Parathyroid adenoma (tissue), 2 donors: ENCODE data around the gene TCF7L2.

Experiments
- H2AFZ ChIP-seq: fragments of 300-600 bp; sonication (generic); one replicate; pipeline ENCODE4 v1.7.0; 2017; ENCODE audit warnings: antibody characterized with exemption, mild to moderate bottlenecking
- H3K27ac ChIP-seq: fragments of 300-600 bp; sonication (generic); one replicate; pipeline ENCODE4 v1.7.0; 2017
- H3K27me3 ChIP-seq: fragments of 300-600 bp; sonication (generic); one replicate; pipeline ENCODE4 v1.7.0; 2017; ENCODE audit warnings: low read length; ENCODE audit not compliant: control insufficient read depth, insufficient read depth
- H3K36me3 ChIP-seq: fragments of 300-600 bp; sonication (generic); one replicate; pipeline ENCODE4 v1.7.0; 2017; ENCODE audit warnings: low read length; ENCODE audit not compliant: control insufficient read depth, insufficient read depth
- H3K4me1 ChIP-seq: fragments of 300-600 bp; sonication (generic); one replicate; pipeline ENCODE4 v1.7.0; 2017; ENCODE audit warnings: control low read depth
- H3K4me2 ChIP-seq: fragments of 300-600 bp; sonication (generic); one replicate; pipeline ENCODE4 v1.7.0; 2017; ENCODE audit warnings: low read length
- H3K4me3 ChIP-seq: fragments of 300-600 bp; sonication (generic); one replicate; pipeline ENCODE4 v1.7.0; 2017; ENCODE audit warnings: low read depth, low read length
- H3K79me2 ChIP-seq: fragments of 300-600 bp; sonication (generic); one replicate; pipeline ENCODE4 v1.7.0; 2017; ENCODE audit warnings: control low read depth
- H3K9ac ChIP-seq: fragments of 300-600 bp; sonication (generic); one replicate; pipeline ENCODE4 v1.7.0; 2017; ENCODE audit warnings: mild to moderate bottlenecking
- H3K9me3 ChIP-seq: fragments of 300-600 bp; sonication (generic); one replicate; pipeline ENCODE4 v1.7.0; 2017; ENCODE audit warnings: low read length; ENCODE audit not compliant: control insufficient read depth
- TF ChIP-seq, protein P1 (sequence below): fragments of 300-600 bp; sonication (generic); IDR thresholded peaks from one replicate; pipeline ENCODE4 v1.7.0; 2017; ENCODE audit warnings: antibody characterized with exemption, mild to moderate bottlenecking
- donor health status: primary hyperparathyroidism.

Gene TCF7L2

DNA sequence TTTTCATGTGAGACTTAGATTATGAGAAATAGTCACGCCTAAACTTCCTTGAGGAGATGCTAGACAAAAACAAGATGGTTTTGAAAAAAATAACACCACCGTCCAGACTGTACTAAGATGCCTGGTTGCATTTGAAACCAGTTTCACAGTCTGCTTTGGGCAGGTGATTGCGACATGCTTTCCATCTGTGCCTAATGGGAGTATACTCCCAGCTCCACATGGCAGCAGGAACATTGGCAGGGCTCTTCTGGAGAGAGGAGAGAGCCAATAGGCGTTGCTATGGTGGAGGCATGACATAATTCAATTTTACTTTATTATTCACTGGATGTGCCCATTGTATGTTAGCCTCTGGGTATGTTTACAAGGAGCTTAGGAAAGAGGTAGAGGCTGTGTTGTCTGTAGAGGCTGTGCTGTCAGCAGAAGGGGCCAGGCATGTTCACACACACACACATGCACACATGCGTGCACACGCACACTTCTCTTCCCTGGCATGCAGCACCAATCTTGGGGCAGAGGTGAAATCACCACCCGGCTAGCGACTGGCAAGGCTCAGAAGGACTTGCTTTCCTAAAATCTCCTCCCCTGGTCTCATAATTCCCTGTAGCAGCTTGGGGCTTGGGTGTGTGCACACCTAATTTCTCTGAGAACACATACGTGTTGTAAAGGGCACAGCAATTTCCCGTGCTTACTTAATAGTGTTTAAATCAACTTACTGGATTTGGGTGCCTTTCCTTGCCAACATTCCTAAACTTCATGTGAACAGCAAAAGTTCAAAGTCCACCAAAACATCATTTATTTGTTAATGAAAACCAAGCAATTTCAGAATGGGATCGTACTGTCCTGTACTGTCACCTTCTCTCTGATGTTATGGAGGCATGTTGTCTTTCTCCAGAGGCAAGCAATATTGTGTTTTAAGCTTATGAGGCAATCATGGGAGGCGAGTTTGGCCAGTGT lies 162.1 kb downstream of the TCF7L2 start:
- no peak overlapping the region for H3K4me3 ChIP-seq

DNA sequence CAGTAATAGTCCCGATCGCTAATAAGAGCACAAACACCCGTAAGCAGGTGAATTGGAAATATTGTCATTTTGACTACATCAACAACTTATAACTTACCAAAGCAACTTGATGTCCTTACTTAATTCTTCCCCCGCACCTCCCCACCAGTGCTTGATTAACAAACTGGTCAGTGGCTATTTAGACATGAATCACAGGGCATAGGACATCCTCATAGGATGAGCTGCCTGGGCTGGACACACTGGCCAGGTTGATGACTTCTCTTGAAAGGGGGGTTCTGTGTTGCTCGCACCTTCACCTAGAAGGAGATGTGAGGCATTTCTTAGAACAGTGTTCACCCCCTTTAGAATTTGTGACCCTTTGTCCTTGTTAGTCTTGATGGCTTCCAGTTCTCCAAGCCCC lies 163.2 kb downstream of the TCF7L2 start:
- Histone ChIP-seq H3K36me3 (no peaks in the 10 kb centered on the region), H3K9ac (no peak overlapping the region), H3K27ac (no peak overlapping the region), H3K9me3 (no peaks in the 10 kb centered on the region), H3K27me3 (no peaks in the 10 kb centered on the region), H3K79me2 (peaks cover 15% of the 10 kb centered on the region), H3K4me2 (no peak overlapping the region), H3K4me3 (no peak overlapping the region), H2AFZ (no peak overlapping the region), H3K4me1 (no peaks in the 10 kb centered on the region)
- TF ChIP-seq, protein P1, sequence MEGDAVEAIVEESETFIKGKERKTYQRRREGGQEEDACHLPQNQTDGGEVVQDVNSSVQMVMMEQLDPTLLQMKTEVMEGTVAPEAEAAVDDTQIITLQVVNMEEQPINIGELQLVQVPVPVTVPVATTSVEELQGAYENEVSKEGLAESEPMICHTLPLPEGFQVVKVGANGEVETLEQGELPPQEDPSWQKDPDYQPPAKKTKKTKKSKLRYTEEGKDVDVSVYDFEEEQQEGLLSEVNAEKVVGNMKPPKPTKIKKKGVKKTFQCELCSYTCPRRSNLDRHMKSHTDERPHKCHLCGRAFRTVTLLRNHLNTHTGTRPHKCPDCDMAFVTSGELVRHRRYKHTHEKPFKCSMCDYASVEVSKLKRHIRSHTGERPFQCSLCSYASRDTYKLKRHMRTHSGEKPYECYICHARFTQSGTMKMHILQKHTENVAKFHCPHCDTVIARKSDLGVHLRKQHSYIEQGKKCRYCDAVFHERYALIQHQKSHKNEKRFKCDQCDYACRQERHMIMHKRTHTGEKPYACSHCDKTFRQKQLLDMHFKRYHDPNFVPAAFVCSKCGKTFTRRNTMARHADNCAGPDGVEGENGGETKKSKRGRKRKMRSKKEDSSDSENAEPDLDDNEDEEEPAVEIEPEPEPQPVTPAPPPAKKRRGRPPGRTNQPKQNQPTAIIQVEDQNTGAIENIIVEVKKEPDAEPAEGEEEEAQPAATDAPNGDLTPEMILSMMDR, result no peak

More for the DNA sequence above, 162.1 kb downstream of the TCF7L2 start:
- Histone ChIP-seq H3K4me1 (no peaks in the 10 kb centered on the region), H3K36me3 (no peaks in the 10 kb centered on the region), H3K4me2 (no peak overlapping the region), H3K79me2 (peaks cover 16% of the 10 kb centered on the region), H3K27me3 (no peaks in the 10 kb centered on the region), H2AFZ (no peak overlapping the region), H3K27ac (no peak overlapping the region), H3K9ac (no peak overlapping the region), H3K9me3 (no peaks in the 10 kb centered on the region)
- TF ChIP-seq, protein P1, result no peak

DNA sequence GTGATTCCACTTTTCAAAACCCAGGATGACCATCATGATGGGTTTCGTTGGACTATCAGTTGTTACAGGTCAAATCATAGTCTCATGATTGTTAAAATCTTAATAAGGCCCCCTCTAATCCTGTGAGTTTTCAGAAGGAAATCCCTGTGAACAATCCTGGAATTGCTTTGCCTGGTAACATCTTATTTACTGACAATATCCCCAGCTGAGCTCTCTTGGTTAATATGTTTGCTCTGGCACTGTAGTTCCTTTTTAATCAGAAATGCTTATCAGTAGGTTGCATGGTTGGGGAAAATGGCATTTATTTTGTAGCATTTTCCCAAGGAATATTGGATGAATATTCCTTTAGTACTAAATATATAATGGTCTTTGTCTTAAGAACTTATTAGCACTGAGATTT lies 163.9 kb downstream of the TCF7L2 start:
- TF ChIP-seq, protein P1, result no peak

DNA sequence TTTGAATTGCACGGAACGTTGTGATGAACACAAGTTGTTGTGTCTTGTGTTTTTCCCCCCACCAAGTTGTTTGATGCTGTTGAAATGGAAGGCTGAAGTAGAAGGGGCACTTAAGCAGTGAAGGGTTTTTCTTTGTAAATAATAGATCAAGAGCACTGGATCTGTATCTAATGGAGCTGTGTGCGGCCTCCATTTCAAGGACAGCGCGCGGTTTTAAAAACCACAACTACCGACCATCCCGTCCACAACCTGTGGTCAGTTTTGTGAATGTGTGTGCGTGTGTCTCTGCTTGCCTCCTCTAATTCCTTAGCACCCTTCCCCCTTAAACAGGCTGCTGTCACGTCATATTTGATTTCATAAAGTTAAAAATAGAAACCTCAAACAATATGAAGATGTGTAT lies 165.5 kb downstream of the TCF7L2 start:
- Histone ChIP-seq H3K9me3 (no peaks in the 10 kb centered on the region), H3K4me1 (no peaks in the 10 kb centered on the region), H3K9ac (no peak overlapping the region), H3K27ac (no peak overlapping the region), H3K27me3 (no peaks in the 10 kb centered on the region), H3K4me2 (no peak overlapping the region), H2AFZ (no peak overlapping the region), H3K36me3 (no peaks in the 10 kb centered on the region), H3K4me3 (no peak overlapping the region), H3K79me2 (peaks cover 20% of the 10 kb centered on the region)
- TF ChIP-seq, protein P1, result no peak

More for the DNA sequence above, 163.9 kb downstream of the TCF7L2 start:
- Histone ChIP-seq H2AFZ (no peak overlapping the region), H3K79me2 (peaks cover 12% of the 10 kb centered on the region), H3K9ac (no peak overlapping the region), H3K4me3 (no peak overlapping the region), H3K36me3 (no peaks in the 10 kb centered on the region), H3K9me3 (no peaks in the 10 kb centered on the region), H3K27ac (no peak overlapping the region), H3K27me3 (no peaks in the 10 kb centered on the region), H3K4me1 (no peaks in the 10 kb centered on the region), H3K4me2 (no peak overlapping the region)

DNA sequence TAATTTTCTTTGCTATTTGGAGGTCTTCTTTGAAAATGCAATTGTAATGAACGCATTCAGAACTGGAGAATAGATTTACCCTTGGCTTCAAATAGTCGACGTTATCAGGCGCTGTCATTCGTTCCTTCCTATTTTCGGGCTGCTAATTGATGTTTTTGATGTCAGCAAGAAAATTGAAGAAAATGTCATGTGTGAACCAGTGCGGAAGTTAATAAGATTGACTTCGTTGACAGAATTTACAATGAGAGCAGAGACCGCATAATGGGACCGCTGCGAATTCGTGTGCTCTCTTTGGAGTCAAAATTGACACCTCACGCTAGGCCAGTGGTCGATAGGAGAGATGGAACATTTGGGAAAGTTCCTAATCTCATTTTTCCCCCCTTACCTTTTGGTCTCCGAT lies 168.8 kb downstream of the TCF7L2 start:
- Histone ChIP-seq H3K9me3 (no peaks in the 10 kb centered on the region), H3K36me3 (no peaks in the 10 kb centered on the region), H3K27me3 (no peaks in the 10 kb centered on the region), H3K4me3 (no peak overlapping the region), H3K4me2 (no peak overlapping the region), H2AFZ (no peak overlapping the region), H3K27ac (no peak overlapping the region), H3K4me1 (no peaks in the 10 kb centered on the region), H3K79me2 (peaks cover 11% of the 10 kb centered on the region), H3K9ac (no peak overlapping the region)
- TF ChIP-seq, protein P1, result no peak
